T-helper 17 cell (primary cell): ENCODE data around the gene PHACTR1. TPM values are rescaled to one million over a fixed set of nuclear protein-coding genes. Genes with fewer than 3 reads are reported as not detected.

ENCODE experiments used
- ATAC-seq: fragments of 150-1000 bp; cut with Tn5 transposase; 2 replicates; pipeline ENCODE4 v1.10.0; 2021; ENCODE audit warnings: mild to moderate bottlenecking, moderate library complexity
- DNase-seq, 3 donors: peaks; one replicate each; pipeline versions ENCODE4 v3.0.0 to v3.0.0-alpha.2; 2020 to 2021
- H3K9me3 ChIP-seq: one replicate; pipeline ENCODE4 v1.7.0; 2013; ENCODE audit warnings: low read length, mild to moderate bottlenecking; ENCODE audit not compliant: control insufficient read depth, poor library complexity, severe bottlenecking
- H3K27ac Mint-ChIP-seq: one replicate; pipeline ENCODE4 v1.8.0; 2022; ENCODE audit warnings: mild to moderate bottlenecking, moderate library complexity, mixed read lengths
- H3K27me3 Mint-ChIP-seq: one replicate; pipeline ENCODE4 v1.8.0; 2022; ENCODE audit warnings: mixed read lengths
- H3K36me3 Mint-ChIP-seq: one replicate; pipeline ENCODE4 v1.8.0; 2022; ENCODE audit warnings: low read depth, mixed read lengths
- H3K4me1 Mint-ChIP-seq: one replicate; pipeline ENCODE4 v1.8.0; 2022; ENCODE audit warnings: mild to moderate bottlenecking, mixed read lengths
- H3K4me3 Mint-ChIP-seq: one replicate; pipeline ENCODE4 v1.8.0; 2022; ENCODE audit warnings: mild to moderate bottlenecking, moderate library complexity, mixed read lengths
- total RNA-seq, 4 donors: library from RNA in 2 of 4; stranded (reverse) in 2 of 4; gene quantifications; one replicate each; pipeline ENCODE4 v1.2.3 and lab custom pipeline; 2022 to 2026

Gene PHACTR1
- total RNA-seq, 2 donors from 2014 or later, result 2.8 to 11.1 TPM

GRCh38 chr6:12995419-12995818 lies 278.9 kb downstream of the PHACTR1 start:
- Mint-ChIP-seq H3K27ac (no peak overlapping the region), H3K4me1 (no peaks in the 10 kb centered on the region), H3K36me3 (peaks cover 2% of the 10 kb centered on the region), H3K27me3 (peaks cover 15% of the 10 kb centered on the region), H3K4me3 (no peak overlapping the region)
- ATAC-seq, result no peak
- no peaks in the 10 kb centered on the region for H3K9me3 ChIP-seq
- DNase-seq, result no peak

- H3K4me3 Mint-ChIP-seq, result no peak overlapping the region
- H3K27ac Mint-ChIP-seq, result no peak overlapping the region
- DNase-seq (no peak), ATAC-seq (no peak)
- peaks cover 4% of the 10 kb centered on the region for H3K4me1 Mint-ChIP-seq
- no peaks in the 10 kb centered on the region for H3K9me3 ChIP-seq
- H3K27me3 Mint-ChIP-seq, result peaks cover 7% of the 10 kb centered on the region
- H3K36me3 Mint-ChIP-seq, result no peaks in the 10 kb centered on the region
These were observed 284.0 kb downstream of the PHACTR1 start for GRCh38 chr6:13000537-13000936.

GRCh38 chr6:13001927-13002326 lies 285.4 kb downstream of the PHACTR1 start:
- H3K36me3 Mint-ChIP-seq, result no peaks in the 10 kb centered on the region
- H3K27me3 Mint-ChIP-seq, result peaks cover 21% of the 10 kb centered on the region
- H3K4me3 Mint-ChIP-seq, result no peak overlapping the region
- DNase-seq, result no peak
- ATAC-seq, result no peak
- no peaks in the 10 kb centered on the region for H3K9me3 ChIP-seq
- no peak overlapping the region for H3K27ac Mint-ChIP-seq
- H3K4me1 Mint-ChIP-seq, result peaks cover 4% of the 10 kb centered on the region

GRCh38 chr6:13004601-13005000 lies 288.0 kb downstream of the PHACTR1 start:
- H3K4me3 Mint-ChIP-seq, result no peak overlapping the region
- H3K27me3 Mint-ChIP-seq, result peaks cover 46% of the 10 kb centered on the region
- no peak overlapping the region for H3K27ac Mint-ChIP-seq
- DNase-seq (no peak), ATAC-seq (no peak)
- no peaks in the 10 kb centered on the region for H3K9me3 ChIP-seq
- peaks cover 4% of the 10 kb centered on the region for H3K4me1 Mint-ChIP-seq
- H3K36me3 Mint-ChIP-seq, result no peaks in the 10 kb centered on the region

GRCh38 chr6:13005994-13006393 lies 289.4 kb downstream of the PHACTR1 start:
- Mint-ChIP-seq H3K4me1 (peaks cover 4% of the 10 kb centered on the region), H3K4me3 (no peak overlapping the region), H3K27me3 (peaks cover 60% of the 10 kb centered on the region), H3K36me3 (no peaks in the 10 kb centered on the region), H3K27ac (no peak overlapping the region)
- no peaks in the 10 kb centered on the region for H3K9me3 ChIP-seq
- ATAC-seq (no peak), DNase-seq (no peak)

- no peak overlapping the region for H3K27ac Mint-ChIP-seq
- H3K9me3 ChIP-seq, result no peaks in the 10 kb centered on the region
- no peak for DNase-seq
- no peak for ATAC-seq
- H3K4me1 Mint-ChIP-seq, result peaks cover 4% of the 10 kb centered on the region
- H3K27me3 Mint-ChIP-seq, result peaks cover 67% of the 10 kb centered on the region
- H3K36me3 Mint-ChIP-seq, result no peaks in the 10 kb centered on the region
- H3K4me3 Mint-ChIP-seq, result no peak overlapping the region
These were observed 290.2 kb downstream of the PHACTR1 start for GRCh38 chr6:13006578-13007300.

GRCh38 chr6:13007744-13008143 lies 291.2 kb downstream of the PHACTR1 start:
- DNase-seq (no peak), ATAC-seq (no peak)
- Mint-ChIP-seq H3K36me3 (no peaks in the 10 kb centered on the region), H3K4me3 (no peak overlapping the region), H3K27ac (no peak overlapping the region), H3K4me1 (peaks cover 2% of the 10 kb centered on the region), H3K27me3 (peaks cover 72% of the 10 kb centered on the region)
- no peaks in the 10 kb centered on the region for H3K9me3 ChIP-seq

- Mint-ChIP-seq H3K4me3 (no peak overlapping the region), H3K27ac (no peak overlapping the region), H3K4me1 (peaks cover 6% of the 10 kb centered on the region), H3K36me3 (no peaks in the 10 kb centered on the region), H3K27me3 (peaks cover 79% of the 10 kb centered on the region)
- no peak for ATAC-seq
- DNase-seq, result no peak
- H3K9me3 ChIP-seq, result no peaks in the 10 kb centered on the region
These were observed 292.5 kb downstream of the PHACTR1 start for GRCh38 chr6:13009031-13009430.

- peaks cover 6% of the 10 kb centered on the region for H3K4me1 Mint-ChIP-seq
- ATAC-seq (no peak), DNase-seq (no peak)
- H3K4me3 Mint-ChIP-seq, result no peak overlapping the region
- no peak overlapping the region for H3K27ac Mint-ChIP-seq
- no peaks in the 10 kb centered on the region for H3K9me3 ChIP-seq
- no peaks in the 10 kb centered on the region for H3K36me3 Mint-ChIP-seq
- peaks cover 82% of the 10 kb centered on the region for H3K27me3 Mint-ChIP-seq
These were observed 292.9 kb downstream of the PHACTR1 start for GRCh38 chr6:13009461-13009860.

GRCh38 chr6:13011612-13012146 lies 295.1 kb downstream of the PHACTR1 start:
- ATAC-seq (no peak), DNase-seq (no peak)
- peaks cover 88% of the 10 kb centered on the region for H3K27me3 Mint-ChIP-seq
- H3K36me3 Mint-ChIP-seq, result no peaks in the 10 kb centered on the region
- H3K27ac Mint-ChIP-seq, result no peak overlapping the region
- H3K4me1 Mint-ChIP-seq, result peaks cover 4% of the 10 kb centered on the region
- H3K4me3 Mint-ChIP-seq, result no peak overlapping the region
- no peaks in the 10 kb centered on the region for H3K9me3 ChIP-seq

GRCh38 chr6:13012296-13012695 lies 295.7 kb downstream of the PHACTR1 start:
- no peak for DNase-seq
- no peaks in the 10 kb centered on the region for H3K36me3 Mint-ChIP-seq
- H3K9me3 ChIP-seq, result no peaks in the 10 kb centered on the region
- H3K4me3 Mint-ChIP-seq, result no peak overlapping the region
- no peak overlapping the region for H3K27ac Mint-ChIP-seq
- H3K27me3 Mint-ChIP-seq, result peaks cover 88% of the 10 kb centered on the region
- no peak for ATAC-seq
- H3K4me1 Mint-ChIP-seq, result peaks cover 4% of the 10 kb centered on the region

- DNase-seq (no peak), ATAC-seq (no peak)
- H3K27ac Mint-ChIP-seq, result no peak overlapping the region
- H3K27me3 Mint-ChIP-seq, result peaks cover 82% of the 10 kb centered on the region
- H3K9me3 ChIP-seq, result no peaks in the 10 kb centered on the region
- peak overlapping the region; percentile 85 for H3K4me3 Mint-ChIP-seq
- no peaks in the 10 kb centered on the region for H3K36me3 Mint-ChIP-seq
- peaks cover 4% of the 10 kb centered on the region for H3K4me1 Mint-ChIP-seq
These were observed 296.6 kb downstream of the PHACTR1 start for GRCh38 chr6:13012977-13013680.

- Mint-ChIP-seq H3K4me1 (peaks cover 4% of the 10 kb centered on the region), H3K27ac (no peak overlapping the region), H3K36me3 (no peaks in the 10 kb centered on the region), H3K4me3 (peak overlapping the region; percentile 85), H3K27me3 (peaks cover 78% of the 10 kb centered on the region)
- no peaks in the 10 kb centered on the region for H3K9me3 ChIP-seq
- no peak for ATAC-seq
- no peak for DNase-seq
These were observed 297.3 kb downstream of the PHACTR1 start for GRCh38 chr6:13013681-13014503.
